M059J (cell line): ENCODE results near the gene PIGA. TPM values are rescaled to one million over a fixed set of nuclear protein-coding genes. Genes with fewer than 3 reads are reported as not detected.

ENCODE experiments used
- total RNA-seq: library from RNA; depleted of rRNA; stranded (reverse); fragments of >200 nt; shearing (Covaris generic); gene quantifications from 2 replicates; pipeline ENCODE4 v1.2.3, GENCODE V29; 2014; rRNA removed

Gene PIGA
- total RNA-seq, 1 experiment from 2014 or later = 14.7 TPM

Other genes starting within 250 kb of the PIGA start
- gene ASB9, start 65.4 kb downstream of the PIGA start, total RNA-seq = 8.2 and 16.0 TPM in 2 replicates
- gene ASB11, start 19.9 kb downstream of the PIGA start, total RNA-seq = not detected in 2 replicates
- 4.8 TPM in 1 of 2 replicates, not detected in the other for gene VEGFD, start 48.9 kb upstream of the PIGA start, total RNA-seq
- 25.4 and 32.6 TPM in 2 replicates for gene PIR, start 157.8 kb upstream of the PIGA start, total RNA-seq
- gene BMX, start 165.3 kb upstream of the PIGA start, total RNA-seq = not detected in 2 replicates